ENCODE results near the gene GIMAP5. TPM values are rescaled to one million over a fixed set of nuclear protein-coding genes. Genes with fewer than 3 reads are reported as not detected.
A peak's percentile ranks its signal among the peaks of the same experiment; 100 is the strongest.

The GIMAP5 gene
- total and polyA plus RNA-seq, 9 of the 15 experiments (the other 6 are each of a cell fraction or from before 2014, with no cell fraction given) = 0.35 TPM; not detected in 8

GRCh38 chr7:150787321-150788281, 50.4 kb downstream of the GIMAP5 start (continued):
- no peak for TF ChIP-seq NR2F6 (CRISPR knock-in tag; IDR thresholded peaks at IDR 0.05)
- TF ChIP-seq MAZ (CRISPR knock-in tag; conservative IDR thresholded peaks at IDR 0.05 in 1 of 2, IDR thresholded peaks at IDR 0.05 in 1 of 2) = peak; percentile 43 to 72; a peak in 3 of 4 replicates
- no peak for TF ChIP-seq ZNF197 (CRISPR knock-in tag; IDR thresholded peaks at IDR 0.05; ENCODE audit: low read depth)
- TF ChIP-seq ZNF239 (CRISPR knock-in tag; IDR thresholded peaks at IDR 0.05) = peak; percentile 4; the same call in 1 of the 2 replicates
- TF ChIP-seq RNF2 (IDR thresholded peaks at IDR 0.05) = peak; percentile 89
- TF ChIP-seq ZNF354B (CRISPR knock-in tag; IDR thresholded peaks at IDR 0.05) = no peak
- no peak for TF ChIP-seq ZNF583 (CRISPR knock-in tag; IDR thresholded peaks at IDR 0.05)
- TF ChIP-seq SP2 (IDR thresholded peaks at IDR 0.05; ENCODE audit: extremely low read depth, low read depth, low read length, poor library complexity, severe bottlenecking) = no peak
- TF ChIP-seq ZNF639 (CRISPR knock-in tag; conservative IDR thresholded peaks at IDR 0.05 in 1 of 2, IDR thresholded peaks at IDR 0.05 in 1 of 2) = 0 out of 4 replicates have a peak, but pooled peaks of 1 of the 2 experiments have one; percentile 43
- no peak for TF ChIP-seq PPARD (CRISPR knock-in tag; IDR thresholded peaks at IDR 0.05)
- peak; percentile 59 for TF ChIP-seq CREM (IDR thresholded peaks at IDR 0.05; ENCODE audit: low read depth)
- no peak for TF ChIP-seq ID3 (CRISPR knock-in tag; IDR thresholded peaks at IDR 0.05)
- TF ChIP-seq ID3 (tag; IDR thresholded peaks at IDR 0.05) = no peak
- TF ChIP-seq NR1H2 (CRISPR knock-in tag; IDR thresholded peaks at IDR 0.05) = no peak
- TF ChIP-seq ARNT (IDR thresholded peaks at IDR 0.05) = 0 out of 4 replicates have a peak, but pooled peaks of 1 of the 2 experiments have one; percentile 82
- peak; percentile 97 to 98 for TF ChIP-seq KDM1A (IDR thresholded peaks at IDR 0.05)
- no peak for TF ChIP-seq MAX (CRISPR knock-in tag; IDR thresholded peaks at IDR 0.05)
- no peak for TF ChIP-seq CEBPZ (IDR thresholded peaks at IDR 0.05; ENCODE audit: borderline replicate concordance, low read depth, low read length)
- no peak for TF ChIP-seq ZBTB12 (CRISPR knock-in tag; IDR thresholded peaks at IDR 0.05)

Measured in K562 (cell line).